ENCODE data around the gene TSPAN33.

DNA sequence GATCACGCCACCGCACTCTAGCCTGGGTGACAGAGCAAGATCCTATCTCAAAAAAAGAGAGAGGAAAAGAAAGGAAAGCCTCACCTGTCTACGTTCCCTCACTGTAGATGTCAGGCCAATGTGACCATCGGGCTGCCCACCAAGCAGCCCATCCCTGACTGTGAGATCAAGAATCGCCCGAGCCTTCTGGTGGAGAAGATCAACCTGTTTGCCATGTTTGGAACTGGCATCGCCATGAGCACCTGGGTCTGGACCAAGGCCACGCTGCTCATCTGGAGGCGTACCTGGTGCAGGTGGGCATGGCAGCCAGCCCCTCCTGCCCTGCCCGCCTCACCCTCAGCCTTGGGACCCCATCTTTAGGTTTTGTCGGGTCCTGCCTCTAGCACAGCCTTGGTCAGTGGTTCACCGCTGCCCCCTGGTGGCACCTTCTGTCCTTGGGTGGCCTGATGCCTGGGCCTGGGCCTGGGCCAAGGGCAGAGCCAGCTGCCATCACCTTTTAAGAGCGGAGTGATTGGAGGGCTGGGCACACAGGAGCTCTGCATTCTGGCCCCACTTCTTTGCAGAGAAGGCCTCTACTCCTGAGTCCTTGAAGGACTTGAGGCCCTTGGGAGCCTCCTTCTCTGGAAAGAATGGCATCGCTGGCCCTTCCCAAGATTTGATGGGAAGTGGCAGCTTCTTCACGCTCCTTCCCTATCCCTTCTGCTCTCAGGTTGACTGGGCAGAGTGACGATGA lies 65.9 kb downstream of the TSPAN33 start:
- TF ChIP-seq EZH2 (IDR thresholded peaks at IDR 0.05; ENCODE audit: insufficient read depth, poor library complexity, severe bottlenecking) (no peak), EZH2phosphoT487 (IDR thresholded peaks at IDR 0.05; ENCODE audit: insufficient read depth, low read depth) (no peak)

All from GM23248 (cell line).